Measurements from ENCODE around the gene KRT26. TPM values are rescaled to one million over a fixed set of nuclear protein-coding genes. Genes with fewer than 3 reads are reported as not detected.

The KRT26 gene
- polyA plus RNA-seq, 2 of the 4 experiments (the other 2 are of a cell fraction), result not detected

DNA sequence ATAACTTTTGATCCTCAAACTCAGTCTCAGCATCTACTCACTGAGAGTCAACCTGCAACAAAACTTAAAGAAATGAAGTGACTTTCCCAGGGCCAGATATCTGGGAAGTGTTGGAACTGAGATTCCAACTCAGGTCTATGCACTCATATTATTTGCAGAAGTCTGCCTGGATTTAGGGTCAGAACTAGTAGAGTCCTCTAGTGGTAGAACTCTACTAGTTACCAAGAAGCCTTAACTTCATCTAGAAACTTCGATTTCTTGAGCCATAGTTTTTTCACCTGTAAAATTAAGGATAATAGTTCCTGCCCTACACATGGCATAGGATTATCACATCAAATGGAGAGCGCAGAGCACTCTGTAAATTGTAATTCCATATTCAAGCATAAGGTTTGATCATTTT, 45.1 kb downstream of the KRT26 start (continued):
- TF ChIP-seq, protein P1, sequence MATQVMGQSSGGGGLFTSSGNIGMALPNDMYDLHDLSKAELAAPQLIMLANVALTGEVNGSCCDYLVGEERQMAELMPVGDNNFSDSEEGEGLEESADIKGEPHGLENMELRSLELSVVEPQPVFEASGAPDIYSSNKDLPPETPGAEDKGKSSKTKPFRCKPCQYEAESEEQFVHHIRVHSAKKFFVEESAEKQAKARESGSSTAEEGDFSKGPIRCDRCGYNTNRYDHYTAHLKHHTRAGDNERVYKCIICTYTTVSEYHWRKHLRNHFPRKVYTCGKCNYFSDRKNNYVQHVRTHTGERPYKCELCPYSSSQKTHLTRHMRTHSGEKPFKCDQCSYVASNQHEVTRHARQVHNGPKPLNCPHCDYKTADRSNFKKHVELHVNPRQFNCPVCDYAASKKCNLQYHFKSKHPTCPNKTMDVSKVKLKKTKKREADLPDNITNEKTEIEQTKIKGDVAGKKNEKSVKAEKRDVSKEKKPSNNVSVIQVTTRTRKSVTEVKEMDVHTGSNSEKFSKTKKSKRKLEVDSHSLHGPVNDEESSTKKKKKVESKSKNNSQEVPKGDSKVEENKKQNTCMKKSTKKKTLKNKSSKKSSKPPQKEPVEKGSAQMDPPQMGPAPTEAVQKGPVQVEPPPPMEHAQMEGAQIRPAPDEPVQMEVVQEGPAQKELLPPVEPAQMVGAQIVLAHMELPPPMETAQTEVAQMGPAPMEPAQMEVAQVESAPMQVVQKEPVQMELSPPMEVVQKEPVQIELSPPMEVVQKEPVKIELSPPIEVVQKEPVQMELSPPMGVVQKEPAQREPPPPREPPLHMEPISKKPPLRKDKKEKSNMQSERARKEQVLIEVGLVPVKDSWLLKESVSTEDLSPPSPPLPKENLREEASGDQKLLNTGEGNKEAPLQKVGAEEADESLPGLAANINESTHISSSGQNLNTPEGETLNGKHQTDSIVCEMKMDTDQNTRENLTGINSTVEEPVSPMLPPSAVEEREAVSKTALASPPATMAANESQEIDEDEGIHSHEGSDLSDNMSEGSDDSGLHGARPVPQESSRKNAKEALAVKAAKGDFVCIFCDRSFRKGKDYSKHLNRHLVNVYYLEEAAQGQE (IDR thresholded peaks at IDR 0.05), result no peak
- no peak for TF ChIP-seq JUN (IDR thresholded peaks at IDR 0.05)

DNA sequence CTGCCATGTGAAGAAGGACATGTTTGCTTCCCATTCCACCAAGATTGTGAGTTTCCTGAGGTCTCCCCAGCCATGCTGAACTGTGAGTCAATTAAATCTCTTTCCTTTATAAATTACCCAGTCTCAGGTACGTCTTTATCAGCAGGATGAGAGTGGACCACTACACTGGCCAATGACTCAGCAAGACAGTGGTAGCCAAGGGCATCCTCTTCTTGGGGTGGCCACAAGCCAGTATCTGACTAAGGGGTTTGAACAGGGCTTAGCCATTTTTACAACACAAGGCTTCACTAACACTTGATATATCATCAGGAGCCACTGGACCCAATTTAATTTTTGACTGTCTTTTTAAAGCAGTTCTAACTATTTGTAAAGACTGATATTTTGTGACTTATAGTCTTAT, 47.3 kb downstream of the KRT26 start:
- H3K4me1 ChIP-seq, result peaks cover 17% of the 10 kb centered on the region
- TF ChIP-seq MAFK (IDR thresholded peaks at IDR 0.05; ENCODE audit: partially characterized antibody) (peak; percentile 27), NFE2L2 (conservative IDR thresholded peaks at IDR 0.05; ENCODE audit: low read length) (0 out of 2 replicates have a peak, but pooled peaks have one; percentile 10)
- TF ChIP-seq, protein P2, sequence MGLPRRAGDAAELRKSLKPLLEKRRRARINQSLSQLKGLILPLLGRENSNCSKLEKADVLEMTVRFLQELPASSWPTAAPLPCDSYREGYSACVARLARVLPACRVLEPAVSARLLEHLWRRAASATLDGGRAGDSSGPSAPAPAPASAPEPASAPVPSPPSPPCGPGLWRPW (IDR thresholded peaks at IDR 0.05), result no peak
- TF ChIP-seq, protein P3, sequence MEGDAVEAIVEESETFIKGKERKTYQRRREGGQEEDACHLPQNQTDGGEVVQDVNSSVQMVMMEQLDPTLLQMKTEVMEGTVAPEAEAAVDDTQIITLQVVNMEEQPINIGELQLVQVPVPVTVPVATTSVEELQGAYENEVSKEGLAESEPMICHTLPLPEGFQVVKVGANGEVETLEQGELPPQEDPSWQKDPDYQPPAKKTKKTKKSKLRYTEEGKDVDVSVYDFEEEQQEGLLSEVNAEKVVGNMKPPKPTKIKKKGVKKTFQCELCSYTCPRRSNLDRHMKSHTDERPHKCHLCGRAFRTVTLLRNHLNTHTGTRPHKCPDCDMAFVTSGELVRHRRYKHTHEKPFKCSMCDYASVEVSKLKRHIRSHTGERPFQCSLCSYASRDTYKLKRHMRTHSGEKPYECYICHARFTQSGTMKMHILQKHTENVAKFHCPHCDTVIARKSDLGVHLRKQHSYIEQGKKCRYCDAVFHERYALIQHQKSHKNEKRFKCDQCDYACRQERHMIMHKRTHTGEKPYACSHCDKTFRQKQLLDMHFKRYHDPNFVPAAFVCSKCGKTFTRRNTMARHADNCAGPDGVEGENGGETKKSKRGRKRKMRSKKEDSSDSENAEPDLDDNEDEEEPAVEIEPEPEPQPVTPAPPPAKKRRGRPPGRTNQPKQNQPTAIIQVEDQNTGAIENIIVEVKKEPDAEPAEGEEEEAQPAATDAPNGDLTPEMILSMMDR (IDR thresholded peaks at IDR 0.05), result no peak
- no peak for ATAC-seq
- no peak overlapping the region for H3K4me3 ChIP-seq
- WGBS (ENCODE audit: missing lambda C conversion rate), result 45% methylated on average over 1 of the region's 1 CpG
- H3K27ac ChIP-seq, result no peak overlapping the region
- no peak for FAIRE-seq
- 0 out of 3 replicates have a peak, but pooled peaks cover 2% of the 10 kb centered on the region for H3K9me3 ChIP-seq
- ChIA-PET CTCF (interaction anchor here (1.7 to 3.4 kb wide), 2 partner anchors 105 to 109 kb away, joined by 4 to 15 read pairs; no protein-coding TSS in a partner anchor), POLR2A (no interaction called here)
- DNase-seq (ENCODE audit: low read depth in 1 of 2, low spot score in 1 of 2), result no peak
- no peak overlapping the region for H3K4me2 ChIP-seq

DNA sequence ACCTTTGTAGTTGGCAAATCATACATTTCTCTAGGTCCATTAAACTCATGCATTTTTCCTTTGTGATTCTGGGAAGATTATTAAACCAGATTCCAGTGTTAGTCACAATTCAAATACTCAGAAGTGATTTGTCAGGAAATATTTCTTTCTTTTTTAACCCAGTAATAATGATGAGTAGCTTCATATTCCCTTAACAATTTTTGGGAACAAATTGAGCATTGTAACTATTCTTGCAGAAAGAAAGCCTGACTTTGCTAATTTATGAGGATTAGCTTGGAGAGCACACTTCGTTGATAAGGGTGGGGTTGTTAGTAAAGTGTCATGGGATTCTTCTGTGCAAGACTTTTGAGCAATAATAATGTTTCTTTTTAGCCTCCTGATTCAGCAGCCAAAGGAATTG, 49.8 kb downstream of the KRT26 start:
- Histone ChIP-seq H3K4me3 (no peak overlapping the region), H3K4me1 (peaks cover 17% of the 10 kb centered on the region), H3K27ac (peak overlapping the region in 1 of 2 experiments; percentile 54; a peak in 1 of 6 replicates), H3K4me2 (peak overlapping the region; percentile 50), H3K9me3 (0 out of 3 replicates have a peak, but pooled peaks cover 2% of the 10 kb centered on the region)
- DNase-seq (ENCODE audit: low read depth in 1 of 2, low spot score in 1 of 2) (no peak), FAIRE-seq (peak; percentile 76), ATAC-seq (peak in 1 of 2 experiments; percentile 49; a peak in 1 of 6 replicates)
- TF ChIP-seq FOSL2 (IDR thresholded peaks at IDR 0.05), result no peak
- 0 out of 2 replicates have a peak, but pooled peaks have one; percentile 13 for TF ChIP-seq FOSL2 (CRISPR knock-in tag; IDR thresholded peaks at IDR 0.05)
- no peak for TF ChIP-seq ZNF302 (CRISPR knock-in tag; IDR thresholded peaks at IDR 0.05)
- peak; percentile 51 for TF ChIP-seq MAFK (IDR thresholded peaks at IDR 0.05; ENCODE audit: partially characterized antibody)
- TF ChIP-seq RNF2 (IDR thresholded peaks at IDR 0.05; ENCODE audit: borderline replicate concordance, low read depth), result no peak
- CTCF ChIA-PET, result interaction anchor here (1.2 to 3.4 kb wide), 5 partner anchors 11 to 827 kb away, joined by 3 to 15 read pairs (median 5); no protein-coding TSS in a partner anchor
- WGBS (ENCODE audit: missing lambda C conversion rate), result 15% methylated on average over 1 of the region's 1 CpG
- POLR2A ChIA-PET, result no interaction called here

DNA sequence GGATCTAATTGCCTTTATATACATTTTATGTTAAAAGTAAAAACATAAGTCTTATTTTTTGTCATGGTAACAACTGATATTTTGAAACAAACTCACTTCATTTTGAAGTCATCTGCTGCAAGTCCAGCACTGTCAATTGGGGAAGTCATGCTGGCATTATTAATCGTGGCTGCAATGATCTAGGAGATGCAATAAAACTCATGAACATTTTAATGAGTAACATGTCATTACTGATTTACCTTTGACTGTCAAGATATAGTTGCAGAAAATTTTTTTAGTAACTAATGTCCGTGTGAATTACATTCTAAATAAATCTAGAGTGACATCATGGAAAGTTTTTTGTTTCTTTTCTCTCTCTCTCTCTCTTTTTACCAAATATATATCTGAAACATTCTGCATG, 51.1 kb downstream of the KRT26 start:
- H3K4me2 ChIP-seq, result no peak overlapping the region
- H3K27ac ChIP-seq, result no peak overlapping the region
- TF ChIP-seq POLR2A (IDR thresholded peaks at IDR 0.05; ENCODE audit: low read length), result no peak
- TF ChIP-seq, protein P4, sequence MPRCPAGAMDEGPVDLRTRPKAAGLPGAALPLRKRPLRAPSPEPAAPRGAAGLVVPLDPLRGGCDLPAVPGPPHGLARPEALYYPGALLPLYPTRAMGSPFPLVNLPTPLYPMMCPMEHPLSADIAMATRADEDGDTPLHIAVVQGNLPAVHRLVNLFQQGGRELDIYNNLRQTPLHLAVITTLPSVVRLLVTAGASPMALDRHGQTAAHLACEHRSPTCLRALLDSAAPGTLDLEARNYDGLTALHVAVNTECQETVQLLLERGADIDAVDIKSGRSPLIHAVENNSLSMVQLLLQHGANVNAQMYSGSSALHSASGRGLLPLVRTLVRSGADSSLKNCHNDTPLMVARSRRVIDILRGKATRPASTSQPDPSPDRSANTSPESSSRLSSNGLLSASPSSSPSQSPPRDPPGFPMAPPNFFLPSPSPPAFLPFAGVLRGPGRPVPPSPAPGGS (IDR thresholded peaks at IDR 0.05), result no peak
- TF ChIP-seq, protein P5, sequence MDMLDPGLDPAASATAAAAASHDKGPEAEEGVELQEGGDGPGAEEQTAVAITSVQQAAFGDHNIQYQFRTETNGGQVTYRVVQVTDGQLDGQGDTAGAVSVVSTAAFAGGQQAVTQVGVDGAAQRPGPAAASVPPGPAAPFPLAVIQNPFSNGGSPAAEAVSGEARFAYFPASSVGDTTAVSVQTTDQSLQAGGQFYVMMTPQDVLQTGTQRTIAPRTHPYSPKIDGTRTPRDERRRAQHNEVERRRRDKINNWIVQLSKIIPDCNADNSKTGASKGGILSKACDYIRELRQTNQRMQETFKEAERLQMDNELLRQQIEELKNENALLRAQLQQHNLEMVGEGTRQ (IDR thresholded peaks at IDR 0.05), result no peak
- TF ChIP-seq SREBF2 (IDR thresholded peaks at IDR 0.05), result no peak
- TF ChIP-seq HDAC2 (IDR thresholded peaks at IDR 0.05), result no peak
- TF ChIP-seq RAD21 (conservative IDR thresholded peaks at IDR 0.05 in 1 of 2, IDR thresholded peaks at IDR 0.05 in 1 of 2), result no peak
- TF ChIP-seq, protein P6, sequence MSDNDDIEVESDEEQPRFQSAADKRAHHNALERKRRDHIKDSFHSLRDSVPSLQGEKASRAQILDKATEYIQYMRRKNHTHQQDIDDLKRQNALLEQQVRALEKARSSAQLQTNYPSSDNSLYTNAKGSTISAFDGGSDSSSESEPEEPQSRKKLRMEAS (IDR thresholded peaks at IDR 0.05), result no peak
- ChIA-PET CTCF (no interaction called here), POLR2A (no interaction called here)
- FAIRE-seq, result peak; percentile 59
- H3K9me3 ChIP-seq, result 0 out of 3 replicates have a peak, but pooled peaks cover 2% of the 10 kb centered on the region
- no peak for ATAC-seq
- DNase-seq (ENCODE audit: low read depth in 1 of 2, low spot score in 1 of 2), result no peak
- WGBS (ENCODE audit: missing lambda C conversion rate), result 13% methylated on average over 2 of the region's 2 CpGs
- peaks cover 17% of the 10 kb centered on the region for H3K4me1 ChIP-seq
- no peak overlapping the region for H3K4me3 ChIP-seq

Data from A549 (cell line).